ENCODE measurements around the gene RPL6.

Gene RPL6

GRCh38 chr12:112422531-112422930, 13.1 kb upstream of the RPL6 start:
- no peak for ATAC-seq
- TF ChIP-seq ZNF565 (CRISPR knock-in tag; conservative IDR thresholded peaks at IDR 0.05; ENCODE audit: low read depth): no peak
- no peak for TF ChIP-seq PPARA (CRISPR knock-in tag; IDR thresholded peaks at IDR 0.05; ENCODE audit: borderline replicate concordance)
- no peak for TF ChIP-seq ZFP30 (CRISPR knock-in tag; IDR thresholded peaks at IDR 0.05)
- TF ChIP-seq CSDC2 (CRISPR knock-in tag; IDR thresholded peaks at IDR 0.05): no peak
- TF ChIP-seq ARNTL (CRISPR knock-in tag; IDR thresholded peaks at IDR 0.05; ENCODE audit: borderline replicate concordance, low read depth): no peak
- no peak for TF ChIP-seq TCF4 (CRISPR knock-in tag; IDR thresholded peaks at IDR 0.05; ENCODE audit: borderline replicate concordance)
- no peak for TF ChIP-seq ESRRG (CRISPR knock-in tag; IDR thresholded peaks at IDR 0.05)
- no peak for TF ChIP-seq BACH2 (CRISPR knock-in tag; IDR thresholded peaks at IDR 0.05; ENCODE audit: borderline replicate concordance)
- no peak for TF ChIP-seq ZNF8 (CRISPR knock-in tag; IDR thresholded peaks at IDR 0.05)
- TF ChIP-seq CSRNP3 (CRISPR knock-in tag; IDR thresholded peaks at IDR 0.05): no peak
- TF ChIP-seq CREB5 (CRISPR knock-in tag; IDR thresholded peaks at IDR 0.05; ENCODE audit: low read depth): no peak
- TF ChIP-seq OSR1 (CRISPR knock-in tag; IDR thresholded peaks at IDR 0.05): no peak
- TF ChIP-seq ZFP3 (CRISPR knock-in tag; IDR thresholded peaks at IDR 0.05): no peak
- no peak for TF ChIP-seq ZC3H10 (CRISPR knock-in tag; IDR thresholded peaks at IDR 0.05)
- no peak for TF ChIP-seq PATZ1 (CRISPR knock-in tag; IDR thresholded peaks at IDR 0.05; ENCODE audit: borderline replicate concordance)
- TF ChIP-seq POU6F1 (CRISPR knock-in tag; IDR thresholded peaks at IDR 0.05; ENCODE audit: borderline replicate concordance, low read depth): no peak
- no peak for TF ChIP-seq ZNF70 (CRISPR knock-in tag; IDR thresholded peaks at IDR 0.05)
- no peak for TF ChIP-seq ISL1 (CRISPR knock-in tag; IDR thresholded peaks at IDR 0.05)

- ATAC-seq: no peak
- TF ChIP-seq ZC3H10 (CRISPR knock-in tag; IDR thresholded peaks at IDR 0.05) (no peak), CSDC2 (CRISPR knock-in tag; IDR thresholded peaks at IDR 0.05) (no peak), TCF4 (CRISPR knock-in tag; IDR thresholded peaks at IDR 0.05; ENCODE audit: borderline replicate concordance) (no peak), ARNTL (CRISPR knock-in tag; IDR thresholded peaks at IDR 0.05; ENCODE audit: borderline replicate concordance, low read depth) (no peak)
Measured at GRCh38 chr12:112421363-112421762, 12.0 kb upstream of the RPL6 start.

- ATAC-seq: no peak
- TF ChIP-seq SNAI2 (CRISPR knock-in tag; IDR thresholded peaks at IDR 0.05) (no peak), PPARA (CRISPR knock-in tag; IDR thresholded peaks at IDR 0.05; ENCODE audit: borderline replicate concordance) (no peak), CSDC2 (CRISPR knock-in tag; IDR thresholded peaks at IDR 0.05) (no peak)
Measured at GRCh38 chr12:112420740-112421139, 11.3 kb upstream of the RPL6 start.

- ATAC-seq: peak; percentile 79
- TF ChIP-seq ZFP30 (CRISPR knock-in tag; IDR thresholded peaks at IDR 0.05) (0 out of 2 replicates have a peak, but pooled peaks have one; percentile 32), ZC3H10 (CRISPR knock-in tag; IDR thresholded peaks at IDR 0.05) (no peak), RARB (CRISPR knock-in tag; IDR thresholded peaks at IDR 0.05) (no peak)
Measured at GRCh38 chr12:112419297-112420133, 10.1 kb upstream of the RPL6 start.

Data from SK-N-SH treated with all-trans-retinoic acid at 6 μM for 48 hours (cell line).